Neuronal stem cell (in vitro differentiated cells): ENCODE measurements around the gene ALDH3A1.
A peak's percentile ranks its signal among the peaks of the same experiment; 100 is the strongest.

Source experiments
- DNase-seq: peaks from one replicate; pipeline ENCODE4 v3.0.0-alpha.2; 2013; ENCODE audit warnings: low spot score
- H2AFZ ChIP-seq: one replicate; pipeline ENCODE4 v1.6.1; 2013; ENCODE audit warnings: mild to moderate bottlenecking, low read length, inconsistent platforms
- H2AK5ac ChIP-seq: 2 replicates; pipeline ENCODE4 v1.6.1; 2013; ENCODE audit warnings: low read depth, mild to moderate bottlenecking, inconsistent platforms, low read length, moderate library complexity, mixed read lengths
- H2BK120ac ChIP-seq: 2 replicates; pipeline ENCODE4 v1.6.1; 2013; ENCODE audit warnings: low read depth, mild to moderate bottlenecking, inconsistent platforms, low read length, moderate library complexity, mixed read lengths
- H2BK12ac ChIP-seq: one replicate; pipeline ENCODE4 v1.6.1; 2013; ENCODE audit warnings: low read length, inconsistent platforms
- H2BK15ac ChIP-seq: 2 replicates; pipeline ENCODE4 v1.6.1; 2013; ENCODE audit warnings: mild to moderate bottlenecking, low read length, inconsistent platforms, mixed read lengths
- H2BK5ac ChIP-seq: one replicate; pipeline ENCODE4 v1.6.1; 2013; ENCODE audit warnings: inconsistent platforms, mild to moderate bottlenecking, low read length, moderate library complexity
- H3K14ac ChIP-seq: one replicate; pipeline ENCODE4 v1.6.1; 2013; ENCODE audit warnings: low read length, inconsistent platforms
- H3K18ac ChIP-seq: 2 replicates; pipeline ENCODE4 v1.6.1; 2013; ENCODE audit warnings: low read length, inconsistent platforms
- H3K23ac ChIP-seq: 2 replicates; pipeline ENCODE4 v1.6.1; 2013; ENCODE audit warnings: low read depth, mild to moderate bottlenecking, mixed read lengths, low read length, inconsistent platforms; ENCODE audit not compliant: poor library complexity
- H3K27ac ChIP-seq: replicated peaks from 3 replicates; pipeline ENCODE4 v1.5.1; 2013; ENCODE audit warnings: low read length, inconsistent platforms
- H3K27me3 ChIP-seq, 3 experiments: 2 replicates each; pipeline ENCODE4 v1.6.1; 2013; ENCODE audit warnings: low read length in 3 of 3, mild to moderate bottlenecking in 2 of 3, inconsistent platforms in 1 of 3, low read depth in 1 of 3, mixed read lengths in 1 of 3, moderate library complexity in 1 of 3; ENCODE audit not compliant: control insufficient read depth in 3 of 3, insufficient read depth in 3 of 3
- H3K36me3 ChIP-seq, 2 donors: replicated peaks in 1 of 2; 2 replicates each; pipeline ENCODE4 v1.6.1; 2013; ENCODE audit warnings: low read length in 2 of 2; ENCODE audit not compliant: control insufficient read depth in 2 of 2, insufficient read depth in 2 of 2
- H3K4ac ChIP-seq: 2 replicates; pipeline ENCODE4 v1.6.1; 2013; ENCODE audit warnings: inconsistent platforms, mild to moderate bottlenecking, low read length, moderate library complexity
- H3K4me1 ChIP-seq, 2 donors: 1 replicate in 1 of 2; 2 replicates in 1 of 2; pipeline ENCODE4 v1.6.1; 2013; ENCODE audit warnings: low read length in 2 of 2, low read depth in 1 of 2; ENCODE audit not compliant: control insufficient read depth in 2 of 2, insufficient read depth in 1 of 2
- H3K4me2 ChIP-seq: one replicate; pipeline ENCODE4 v1.6.1; 2013; ENCODE audit warnings: mild to moderate bottlenecking, low read length, inconsistent platforms; ENCODE audit not compliant: insufficient read depth, poor library complexity, severe bottlenecking
- H3K4me3 ChIP-seq, 2 donors: 2 replicates each; pipeline ENCODE4 v1.5.1; 2013; ENCODE audit warnings: low read length in 2 of 2, mild to moderate bottlenecking in 2 of 2, inconsistent platforms in 1 of 2, moderate library complexity in 1 of 2
- H3K79me1 ChIP-seq: one replicate; pipeline ENCODE4 v1.6.1; 2013; ENCODE audit warnings: low read depth, mild to moderate bottlenecking, inconsistent platforms, low read length, moderate library complexity
- H3K9ac ChIP-seq: one replicate; pipeline ENCODE4 v1.6.1; 2013; ENCODE audit warnings: mild to moderate bottlenecking, low read depth, low read length, inconsistent platforms; ENCODE audit not compliant: poor library complexity
- H3K9me3 ChIP-seq, 2 donors: replicated peaks in 1 of 2; 2 replicates each; pipeline versions ENCODE3 to v1.6.1; 2013; ENCODE audit warnings: low read length in 2 of 2, mild to moderate bottlenecking in 2 of 2, inconsistent platforms in 1 of 2, low read depth in 1 of 2, mixed read lengths in 1 of 2, moderate library complexity in 1 of 2; ENCODE audit not compliant: control insufficient read depth in 2 of 2, insufficient read depth in 1 of 2
- H4K8ac ChIP-seq: one replicate; pipeline ENCODE4 v1.6.1; 2013; ENCODE audit warnings: low read depth, mild to moderate bottlenecking, inconsistent platforms, low read length, moderate library complexity
- H4K91ac ChIP-seq: one replicate; pipeline ENCODE4 v1.6.1; 2013; ENCODE audit warnings: low read length, low read depth, mild to moderate bottlenecking, inconsistent platforms; ENCODE audit not compliant: poor library complexity
- WGBS, 2 donors: extraction: QIAGEN DNeasy Blood & Tissue Kit; methylation state at CpG; one replicate each; pipeline ENCODE4 v1.1.7; 2013; ENCODE audit warnings: missing lambda C conversion rate in 2 of 2, mixed read lengths in 1 of 2; ENCODE audit not compliant: insufficient read length in 2 of 2, insufficient replicate concordance in 1 of 2; ENCODE audit errors: extremely low coverage in 2 of 2; 5-methylcytosine and 5-hydroxymethylcytosine counted together

The ALDH3A1 gene

GRCh38 chr17:19714542-19715411 is 33.3 kb downstream of the ALDH3A1 start:
- no peaks in the 10 kb centered on the region for H3K36me3 ChIP-seq
- no peaks in the 10 kb centered on the region for H3K9me3 ChIP-seq
- H4K91ac ChIP-seq, result no peak overlapping the region
- H3K9ac ChIP-seq, result peak overlapping the region; percentile 15
- no peak overlapping the region for H2BK12ac ChIP-seq
- no peak overlapping the region for H4K8ac ChIP-seq
- H3K27me3 ChIP-seq, result peaks cover 0 to 20% (median 0%) of the 10 kb centered on the region in 3 experiments
- H2AK5ac ChIP-seq, result peak overlapping the region; percentile 94
- peaks cover 3 to 24% of the 10 kb centered on the region in 2 donors for H3K4me1 ChIP-seq
- H3K79me1 ChIP-seq, result peaks cover 3% of the 10 kb centered on the region
- no peak overlapping the region for H3K27ac ChIP-seq
- no peak overlapping the region for H3K23ac ChIP-seq
- H2BK5ac ChIP-seq, result peak overlapping the region; percentile 77
- H3K18ac ChIP-seq, result peak overlapping the region; percentile 91
- no peak overlapping the region for H3K4me2 ChIP-seq
- no peak overlapping the region for H2AFZ ChIP-seq
- no CpG with 5 or more reads among the region's 27 CpGs for WGBS, 2 donors
- H2BK15ac ChIP-seq, result peak overlapping the region; percentile 65
- peak overlapping the region; percentile 54 for H2BK120ac ChIP-seq
- H3K4me3 ChIP-seq, result no peak overlapping the region
- no peak for DNase-seq
- peak overlapping the region; percentile 78 for H3K4ac ChIP-seq
- no peak overlapping the region for H3K14ac ChIP-seq

GRCh38 chr17:19713901-19714361 is 34.2 kb downstream of the ALDH3A1 start:
- WGBS, 2 donors, result no CpG with 5 or more reads among the region's 28 CpGs
- H2BK120ac ChIP-seq, result peak overlapping the region; percentile 54
- peak overlapping the region; percentile 98 for H2BK15ac ChIP-seq

GRCh38 chr17:19713462-19713861 is 34.6 kb downstream of the ALDH3A1 start:
- Histone ChIP-seq H3K4me1 (peaks cover 3 to 21% of the 10 kb centered on the region in 2 donors), H2AFZ (no peak overlapping the region), H3K14ac (peak overlapping the region; percentile 56), H3K27ac (no peak overlapping the region), H3K23ac (peak overlapping the region; percentile 43), H3K9ac (no peak overlapping the region), H3K36me3 (no peaks in the 10 kb centered on the region), H3K27me3 (peaks cover 0 to 19% (median 0%) of the 10 kb centered on the region in 3 experiments), H3K4ac (peak overlapping the region; percentile 8), H4K91ac (no peak overlapping the region), H4K8ac (no peak overlapping the region), H2BK120ac (no peak overlapping the region), H2BK15ac (no peak overlapping the region), H3K79me1 (peaks cover 3% of the 10 kb centered on the region), H3K18ac (peak overlapping the region; percentile 89), H3K4me3 (no peak overlapping the region), H2BK5ac (no peak overlapping the region), H2AK5ac (peak overlapping the region; percentile 94), H3K4me2 (no peak overlapping the region), H3K9me3 (no peaks in the 10 kb centered on the region), H2BK12ac (no peak overlapping the region)
- no CpG with 5 or more reads among the region's 16 CpGs for WGBS, 2 donors
- DNase-seq, result no peak

More at GRCh38 chr17:19713901-19714361, 34.2 kb downstream of the ALDH3A1 start:
- H3K36me3 ChIP-seq, result no peaks in the 10 kb centered on the region
- peak overlapping the region; percentile 77 for H2BK5ac ChIP-seq
- H3K27me3 ChIP-seq, result peaks cover 0 to 20% (median 0%) of the 10 kb centered on the region in 3 experiments
- H4K8ac ChIP-seq, result no peak overlapping the region
- peak overlapping the region; percentile 56 for H3K14ac ChIP-seq
- peaks cover 3% of the 10 kb centered on the region for H3K79me1 ChIP-seq
- H3K4me1 ChIP-seq, result peaks cover 3 to 24% of the 10 kb centered on the region in 2 donors
- peak overlapping the region; percentile 84 for H2BK12ac ChIP-seq
- H3K4me3 ChIP-seq, result no peak overlapping the region
- H3K4ac ChIP-seq, result peak overlapping the region; percentile 37
- H3K27ac ChIP-seq, result no peak overlapping the region
- no peak for DNase-seq
- H3K4me2 ChIP-seq, result no peak overlapping the region
- peak overlapping the region; percentile 94 for H2AK5ac ChIP-seq
- no peaks in the 10 kb centered on the region for H3K9me3 ChIP-seq
- no peak overlapping the region for H4K91ac ChIP-seq
- no peak overlapping the region for H2AFZ ChIP-seq
- H3K9ac ChIP-seq, result no peak overlapping the region
- peak overlapping the region; percentile 43 for H3K23ac ChIP-seq
- peak overlapping the region; percentile 89 for H3K18ac ChIP-seq

- Histone ChIP-seq H2AFZ (no peak overlapping the region), H3K4ac (no peak overlapping the region), H3K27me3 (peaks cover 0 to 11% (median 0%) of the 10 kb centered on the region in 3 experiments), H4K8ac (no peak overlapping the region), H3K79me1 (peaks cover 3% of the 10 kb centered on the region), H2BK120ac (no peak overlapping the region), H3K27ac (no peak overlapping the region), H3K4me1 (peaks cover 3 to 15% of the 10 kb centered on the region in 2 donors), H3K36me3 (no peaks in the 10 kb centered on the region), H2BK12ac (peak overlapping the region; percentile 97), H3K4me2 (no peak overlapping the region), H2BK5ac (no peak overlapping the region), H3K4me3 (no peak overlapping the region), H4K91ac (no peak overlapping the region), H3K18ac (peak overlapping the region; percentile 48), H2AK5ac (peak overlapping the region; percentile 46), H3K23ac (no peak overlapping the region), H3K9me3 (no peaks in the 10 kb centered on the region), H3K9ac (no peak overlapping the region), H3K14ac (peak overlapping the region; percentile 21), H2BK15ac (peak overlapping the region; percentile 26)
- WGBS, 2 donors, result no CpG with 5 or more reads among the region's 12 CpGs
- DNase-seq, result no peak
Measured at GRCh38 chr17:19712436-19713004, 35.6 kb downstream of the ALDH3A1 start.
